Measurements from ENCODE around the gene CEND1.
A peak's percentile ranks its signal among the peaks of the same experiment; 100 is the strongest.

The CEND1 gene

GRCh38 chr11:804599-804964 lies 14.7 kb upstream of the CEND1 start:
- TF ChIP-seq CTCF (IDR thresholded peaks at IDR 0.05): no peak
- H3K4me3 ChIP-seq (ENCODE audit: low read depth in 1 of 2, low read length in 1 of 2): peak overlapping the region; percentile 65 to 75
- H3K36me3 ChIP-seq: no peaks in the 10 kb centered on the region
- peaks cover 26 to 35% of the 10 kb centered on the region in 2 experiments for H3K4me1 ChIP-seq (ENCODE audit: control insufficient read depth in 1 of 2, insufficient read depth in 1 of 2, low read depth in 1 of 2, low read length in 1 of 2)
- peak overlapping the region; percentile 81 for H3K27ac ChIP-seq
- no peaks in the 10 kb centered on the region for H3K27me3 ChIP-seq
- no peaks in the 10 kb centered on the region for H3K9me3 ChIP-seq

GRCh38 chr11:803770-804598 lies 14.1 kb upstream of the CEND1 start:
- Histone ChIP-seq H3K4me3 (ENCODE audit: low read depth in 1 of 2, low read length in 1 of 2) (peak overlapping the region; percentile 65 to 75), H3K27ac (peak overlapping the region; percentile 81), H3K36me3 (no peaks in the 10 kb centered on the region), H3K9me3 (no peaks in the 10 kb centered on the region), H3K4me1 (ENCODE audit: control insufficient read depth in 1 of 2, insufficient read depth in 1 of 2, low read depth in 1 of 2, low read length in 1 of 2) (peaks cover 24 to 31% of the 10 kb centered on the region in 2 experiments), H3K27me3 (no peaks in the 10 kb centered on the region)
- TF ChIP-seq CTCF (IDR thresholded peaks at IDR 0.05): no peak

- Histone ChIP-seq H3K36me3 (no peaks in the 10 kb centered on the region), H3K9me3 (no peaks in the 10 kb centered on the region), H3K4me1 (ENCODE audit: control insufficient read depth in 1 of 2, insufficient read depth in 1 of 2, low read depth in 1 of 2, low read length in 1 of 2) (peaks cover 20 to 28% of the 10 kb centered on the region in 2 experiments), H3K4me3 (ENCODE audit: low read depth in 1 of 2, low read length in 1 of 2) (no peak overlapping the region), H3K27ac (no peak overlapping the region), H3K27me3 (no peaks in the 10 kb centered on the region)
- no peak for TF ChIP-seq CTCF (IDR thresholded peaks at IDR 0.05)
These were observed 13.5 kb upstream of the CEND1 start for GRCh38 chr11:803467-803742.

GRCh38 chr11:802693-803466 lies 13.0 kb upstream of the CEND1 start:
- Histone ChIP-seq H3K4me1 (ENCODE audit: control insufficient read depth in 1 of 2, insufficient read depth in 1 of 2, low read depth in 1 of 2, low read length in 1 of 2) (peaks cover 19 to 31% of the 10 kb centered on the region in 2 experiments), H3K27me3 (no peaks in the 10 kb centered on the region), H3K9me3 (no peaks in the 10 kb centered on the region), H3K27ac (no peak overlapping the region), H3K4me3 (ENCODE audit: low read depth in 1 of 2, low read length in 1 of 2) (no peak overlapping the region), H3K36me3 (no peaks in the 10 kb centered on the region)
- TF ChIP-seq CTCF (IDR thresholded peaks at IDR 0.05): no peak

- Histone ChIP-seq H3K9me3 (no peaks in the 10 kb centered on the region), H3K4me3 (ENCODE audit: low read depth in 1 of 2, low read length in 1 of 2) (no peak overlapping the region), H3K27me3 (no peaks in the 10 kb centered on the region), H3K27ac (no peak overlapping the region), H3K36me3 (no peaks in the 10 kb centered on the region), H3K4me1 (ENCODE audit: control insufficient read depth in 1 of 2, insufficient read depth in 1 of 2, low read depth in 1 of 2, low read length in 1 of 2) (peaks cover 27 to 38% of the 10 kb centered on the region in 2 experiments)
- TF ChIP-seq CTCF (IDR thresholded peaks at IDR 0.05): no peak
These were observed 12.2 kb upstream of the CEND1 start for GRCh38 chr11:802018-802617.

All from neutrophil (primary cell).